ENCODE measurements around the gene PDZD7. TPM values are rescaled to one million over a fixed set of nuclear protein-coding genes. Genes with fewer than 3 reads are reported as not detected.

The PDZD7 gene
- total RNA-seq, 1 donor from 2014 or later, result 1.6 TPM

- DNase-seq, result no peak
- Histone ChIP-seq H3K27ac (no peak overlapping the region), H3K9me3 (no peaks in the 10 kb centered on the region), H3K4me3 (no peak overlapping the region), H3K27me3 (no peaks in the 10 kb centered on the region), H3K4me1 (no peaks in the 10 kb centered on the region), H3K36me3 (peaks cover 34% of the 10 kb centered on the region)
- ATAC-seq, result no peak
- TF ChIP-seq CTCF (IDR thresholded peaks at IDR 0.05), result no peak
- intact Hi-C loops (cut with DNase I), result no loop called here
Observed at GRCh38 chr10:100980311-100980710, 50.6 kb downstream of the PDZD7 start.

- Histone ChIP-seq H3K36me3 (peaks cover 34% of the 10 kb centered on the region), H3K9me3 (no peaks in the 10 kb centered on the region), H3K4me1 (no peaks in the 10 kb centered on the region), H3K27me3 (no peaks in the 10 kb centered on the region), H3K4me3 (no peak overlapping the region), H3K27ac (no peak overlapping the region)
- ATAC-seq, result no peak
- DNase-seq, result no peak
- intact Hi-C loops (cut with DNase I), result no loop called here
- no peak for TF ChIP-seq CTCF (IDR thresholded peaks at IDR 0.05)
Observed at GRCh38 chr10:100979791-100980272, 51.1 kb downstream of the PDZD7 start.

GRCh38 chr10:100978901-100979195, 52.1 kb downstream of the PDZD7 start:
- no peak for DNase-seq
- intact Hi-C loops (cut with DNase I), result no loop called here
- TF ChIP-seq CTCF (IDR thresholded peaks at IDR 0.05), result no peak
- H3K36me3 ChIP-seq, result peaks cover 34% of the 10 kb centered on the region
- H3K4me3 ChIP-seq, result no peak overlapping the region
- H3K27me3 ChIP-seq, result no peaks in the 10 kb centered on the region
- H3K27ac ChIP-seq, result no peak overlapping the region
- no peaks in the 10 kb centered on the region for H3K9me3 ChIP-seq
- H3K4me1 ChIP-seq, result no peaks in the 10 kb centered on the region
- ATAC-seq, result no peak

GRCh38 chr10:100978121-100978900, 52.6 kb downstream of the PDZD7 start:
- intact Hi-C loops (cut with DNase I), result no loop called here
- Histone ChIP-seq H3K4me1 (no peaks in the 10 kb centered on the region), H3K9me3 (no peaks in the 10 kb centered on the region), H3K4me3 (no peak overlapping the region), H3K27ac (no peak overlapping the region), H3K36me3 (peaks cover 30% of the 10 kb centered on the region), H3K27me3 (no peaks in the 10 kb centered on the region)
- no peak for TF ChIP-seq CTCF (IDR thresholded peaks at IDR 0.05)
- ATAC-seq (no peak), DNase-seq (no peak)

GRCh38 chr10:100977436-100977835, 53.5 kb downstream of the PDZD7 start:
- H3K27me3 ChIP-seq, result no peaks in the 10 kb centered on the region
- no peak overlapping the region for H3K27ac ChIP-seq
- H3K9me3 ChIP-seq, result no peaks in the 10 kb centered on the region
- intact Hi-C loops (cut with DNase I), result no loop called here
- no peak for DNase-seq
- H3K4me1 ChIP-seq, result no peaks in the 10 kb centered on the region
- no peak for TF ChIP-seq CTCF (IDR thresholded peaks at IDR 0.05)
- H3K4me3 ChIP-seq, result no peak overlapping the region
- H3K36me3 ChIP-seq, result peaks cover 21% of the 10 kb centered on the region
- ATAC-seq, result no peak
